Mammary epithelial cell (primary cell): ENCODE data around the gene POMT2.

Experiments
- CTCF ChIP-seq, 2 donors: IDR thresholded peaks in 1 of 2; conservative IDR thresholded peaks in 1 of 2; 2 replicates each; pipeline ENCODE4 v1.5.1; 2011 to 2012; ENCODE audit warnings: inconsistent platforms in 2 of 2, low read length in 2 of 2, mild to moderate bottlenecking in 2 of 2, control low read depth in 1 of 2, low read depth in 1 of 2; ENCODE audit not compliant: insufficient read depth in 1 of 2; ENCODE audit errors: extremely low read depth in 1 of 2
- EZH2 ChIP-seq: IDR thresholded peaks from 2 replicates; pipeline ENCODE4 v1.6.1; 2012; ENCODE audit warnings: low read length, inconsistent platforms, borderline replicate concordance

GRCh38 chr14:77257700-77258099 lies 63.0 kb downstream of the POMT2 start:
- TF ChIP-seq CTCF (conservative IDR thresholded peaks at IDR 0.05 in 1 of 2, IDR thresholded peaks at IDR 0.05 in 1 of 2; ENCODE audit: extremely low read depth in 1 of 2, insufficient read depth in 1 of 2, low read depth in 1 of 2, low read length in 2 of 2) (no peak), EZH2 (no peak)
